ENCODE measurements around the gene CPA3. TPM values are rescaled to one million over a fixed set of nuclear protein-coding genes. Genes with fewer than 3 reads are reported as not detected.

The CPA3 gene
- total RNA-seq, 2 experiments from 2014 or later: not detected

DNA sequence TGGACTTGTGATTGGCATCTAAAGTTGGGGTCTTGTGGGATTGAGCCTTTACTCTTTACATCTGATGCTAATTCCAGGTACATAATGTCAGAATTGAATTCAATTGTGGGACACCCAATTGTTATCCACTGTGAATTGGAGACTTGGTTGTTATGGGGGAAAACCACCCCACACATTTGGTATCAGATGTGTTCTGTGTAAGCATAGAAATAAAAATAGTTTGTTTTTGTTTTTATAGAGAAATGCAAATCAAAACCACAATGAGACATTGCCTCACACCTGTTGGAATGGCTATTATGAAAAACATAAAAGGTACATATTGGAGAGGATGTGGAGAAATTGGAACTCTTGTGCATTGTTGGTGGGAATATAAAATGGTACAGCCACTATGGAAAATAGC lies 58.5 kb downstream of the CPA3 start:
- TF ChIP-seq, protein P1, sequence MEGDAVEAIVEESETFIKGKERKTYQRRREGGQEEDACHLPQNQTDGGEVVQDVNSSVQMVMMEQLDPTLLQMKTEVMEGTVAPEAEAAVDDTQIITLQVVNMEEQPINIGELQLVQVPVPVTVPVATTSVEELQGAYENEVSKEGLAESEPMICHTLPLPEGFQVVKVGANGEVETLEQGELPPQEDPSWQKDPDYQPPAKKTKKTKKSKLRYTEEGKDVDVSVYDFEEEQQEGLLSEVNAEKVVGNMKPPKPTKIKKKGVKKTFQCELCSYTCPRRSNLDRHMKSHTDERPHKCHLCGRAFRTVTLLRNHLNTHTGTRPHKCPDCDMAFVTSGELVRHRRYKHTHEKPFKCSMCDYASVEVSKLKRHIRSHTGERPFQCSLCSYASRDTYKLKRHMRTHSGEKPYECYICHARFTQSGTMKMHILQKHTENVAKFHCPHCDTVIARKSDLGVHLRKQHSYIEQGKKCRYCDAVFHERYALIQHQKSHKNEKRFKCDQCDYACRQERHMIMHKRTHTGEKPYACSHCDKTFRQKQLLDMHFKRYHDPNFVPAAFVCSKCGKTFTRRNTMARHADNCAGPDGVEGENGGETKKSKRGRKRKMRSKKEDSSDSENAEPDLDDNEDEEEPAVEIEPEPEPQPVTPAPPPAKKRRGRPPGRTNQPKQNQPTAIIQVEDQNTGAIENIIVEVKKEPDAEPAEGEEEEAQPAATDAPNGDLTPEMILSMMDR (IDR thresholded peaks at IDR 0.05): no peak
- DNase-seq (no peak), ATAC-seq (ENCODE audit: poor library complexity) (no peak)
- no peaks in the 10 kb centered on the region for H3K36me3 Mint-ChIP-seq (ENCODE audit: low read depth)
- Histone ChIP-seq H3K27ac (ENCODE audit: low read depth in 1 of 2, low read length in 2 of 2) (no peak overlapping the region), H3K27me3 (ENCODE audit: control insufficient read depth in 1 of 2, insufficient read depth in 2 of 2, low read length in 2 of 2) (no peaks in the 10 kb centered on the region), H3K36me3 (ENCODE audit: insufficient read depth, low read length) (no peaks in the 10 kb centered on the region), H3K4me3 (ENCODE audit: low read length) (no peak overlapping the region), H3K4me1 (ENCODE audit: insufficient read depth, low read length) (no peaks in the 10 kb centered on the region), H3K9me3 (ENCODE audit: control insufficient read depth in 1 of 2, insufficient read depth in 1 of 2, low read length in 2 of 2) (no peaks in the 10 kb centered on the region)
- H3K4me3 Mint-ChIP-seq: no peak overlapping the region
- no peaks in the 10 kb centered on the region for H3K9me3 Mint-ChIP-seq
- POLR2A ChIA-PET: no interaction called here
- intact Hi-C loops (cut with DNase I, micrococcal nuclease): no loop called here
- no peak overlapping the region for H3K27ac Mint-ChIP-seq
- CTCF ChIA-PET: no interaction called here
- H3K27me3 Mint-ChIP-seq: peaks cover 10% of the 10 kb centered on the region
- H3K4me1 Mint-ChIP-seq (ENCODE audit: low read depth): no peaks in the 10 kb centered on the region

DNA sequence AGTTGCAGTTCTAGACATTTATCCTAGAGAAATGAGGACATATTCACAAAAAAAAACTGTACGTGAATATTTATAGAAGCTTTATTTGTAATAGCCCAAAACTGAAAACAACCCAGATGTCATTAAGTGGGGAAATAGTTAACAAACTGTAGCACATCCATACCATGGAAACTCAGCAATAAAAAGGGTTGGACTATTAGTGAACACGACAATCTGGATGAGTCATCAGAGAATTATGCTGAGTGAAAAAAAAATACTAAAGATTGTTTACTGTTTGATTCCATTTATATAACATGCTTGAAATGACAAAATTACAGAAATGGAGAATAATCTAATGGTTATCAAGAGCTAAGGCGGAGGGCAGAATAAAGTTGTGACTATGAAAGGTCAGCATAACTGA lies 59.5 kb downstream of the CPA3 start:
- CTCF ChIA-PET: no interaction called here
- H3K36me3 Mint-ChIP-seq (ENCODE audit: low read depth): no peaks in the 10 kb centered on the region
- no peak overlapping the region for H3K4me3 ChIP-seq (ENCODE audit: low read length)
- H3K4me1 Mint-ChIP-seq (ENCODE audit: low read depth): no peaks in the 10 kb centered on the region
- no peaks in the 10 kb centered on the region for H3K9me3 Mint-ChIP-seq
- no peak overlapping the region for H3K27ac Mint-ChIP-seq
- no peaks in the 10 kb centered on the region for H3K36me3 ChIP-seq (ENCODE audit: insufficient read depth, low read length)
- H3K27ac ChIP-seq (ENCODE audit: low read depth in 1 of 2, low read length in 2 of 2): no peak overlapping the region
- no peaks in the 10 kb centered on the region for H3K9me3 ChIP-seq (ENCODE audit: control insufficient read depth in 1 of 2, insufficient read depth in 1 of 2, low read length in 2 of 2)
- DNase-seq (no peak), ATAC-seq (ENCODE audit: poor library complexity) (no peak)
- H3K27me3 ChIP-seq (ENCODE audit: control insufficient read depth in 1 of 2, insufficient read depth in 2 of 2, low read length in 2 of 2): no peaks in the 10 kb centered on the region
- H3K4me3 Mint-ChIP-seq: no peak overlapping the region
- intact Hi-C loops (cut with DNase I, micrococcal nuclease): no loop called here
- H3K4me1 ChIP-seq (ENCODE audit: insufficient read depth, low read length): no peaks in the 10 kb centered on the region
- POLR2A ChIA-PET: no interaction called here
- TF ChIP-seq, protein P1 (IDR thresholded peaks at IDR 0.05): no peak
- H3K27me3 Mint-ChIP-seq: peaks cover 10% of the 10 kb centered on the region

DNA sequence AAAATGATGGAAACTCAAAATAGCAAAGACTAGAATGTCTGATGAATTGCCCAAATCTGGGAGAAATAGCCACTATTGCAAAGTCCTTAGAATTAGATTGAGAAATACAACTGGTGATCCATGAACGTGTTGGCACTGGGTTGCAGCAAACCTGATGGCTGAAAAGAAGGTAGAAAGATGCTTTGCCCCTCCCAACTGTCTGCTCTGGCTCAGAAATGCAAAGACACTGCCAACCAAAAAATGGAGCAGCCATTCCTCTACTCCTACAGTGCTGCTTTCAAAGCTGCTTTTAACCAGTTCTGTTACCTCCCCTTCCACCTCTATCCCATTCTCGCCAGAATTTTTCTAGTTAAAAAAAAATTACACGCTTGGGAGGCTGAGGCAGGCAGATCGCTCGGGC lies 60.7 kb downstream of the CPA3 start:
- Mint-ChIP-seq H3K27ac (no peak overlapping the region), H3K9me3 (no peaks in the 10 kb centered on the region), H3K27me3 (peaks cover 5% of the 10 kb centered on the region), H3K36me3 (ENCODE audit: low read depth) (no peaks in the 10 kb centered on the region), H3K4me1 (ENCODE audit: low read depth) (no peaks in the 10 kb centered on the region), H3K4me3 (no peak overlapping the region)
- intact Hi-C loops (cut with DNase I, micrococcal nuclease): no loop called here
- ATAC-seq (ENCODE audit: poor library complexity) (no peak), DNase-seq (no peak)
- no peaks in the 10 kb centered on the region for H3K4me1 ChIP-seq (ENCODE audit: insufficient read depth, low read length)
- no peak overlapping the region for H3K4me3 ChIP-seq (ENCODE audit: low read length)
- ChIA-PET CTCF (no interaction called here), POLR2A (no interaction called here)
- H3K9me3 ChIP-seq (ENCODE audit: control insufficient read depth in 1 of 2, insufficient read depth in 1 of 2, low read length in 2 of 2): no peaks in the 10 kb centered on the region
- H3K27ac ChIP-seq (ENCODE audit: low read depth in 1 of 2, low read length in 2 of 2): no peak overlapping the region
- TF ChIP-seq, protein P1 (IDR thresholded peaks at IDR 0.05): no peak
- H3K27me3 ChIP-seq (ENCODE audit: control insufficient read depth in 1 of 2, insufficient read depth in 2 of 2, low read length in 2 of 2): no peaks in the 10 kb centered on the region
- H3K36me3 ChIP-seq (ENCODE audit: insufficient read depth, low read length): no peaks in the 10 kb centered on the region
